Measurements from ENCODE around the gene GNAS-AS1. TPM values are rescaled to one million over a fixed set of nuclear protein-coding genes. Genes with fewer than 3 reads are reported as not detected.

Gene GNAS-AS1
- total and polyA plus RNA-seq, 2 donors (not counting 1 experiment from before 2014, with no cell fraction given), result 0.28 to 0.33 TPM

GRCh38 chr20:58794510-58795180 is 56.1 kb downstream of the GNAS-AS1 start:
- H3K9me3 ChIP-seq (ENCODE audit: control insufficient read depth, insufficient read depth, low read depth, low read length), result no peaks in the 10 kb centered on the region
- no peaks in the 10 kb centered on the region for H3K79me2 ChIP-seq (ENCODE audit: control insufficient read depth, insufficient read depth, low read length)
- no peak overlapping the region for H3K4me2 ChIP-seq (ENCODE audit: extremely low read depth, insufficient read depth, low read length)
- TF ChIP-seq, protein P1, sequence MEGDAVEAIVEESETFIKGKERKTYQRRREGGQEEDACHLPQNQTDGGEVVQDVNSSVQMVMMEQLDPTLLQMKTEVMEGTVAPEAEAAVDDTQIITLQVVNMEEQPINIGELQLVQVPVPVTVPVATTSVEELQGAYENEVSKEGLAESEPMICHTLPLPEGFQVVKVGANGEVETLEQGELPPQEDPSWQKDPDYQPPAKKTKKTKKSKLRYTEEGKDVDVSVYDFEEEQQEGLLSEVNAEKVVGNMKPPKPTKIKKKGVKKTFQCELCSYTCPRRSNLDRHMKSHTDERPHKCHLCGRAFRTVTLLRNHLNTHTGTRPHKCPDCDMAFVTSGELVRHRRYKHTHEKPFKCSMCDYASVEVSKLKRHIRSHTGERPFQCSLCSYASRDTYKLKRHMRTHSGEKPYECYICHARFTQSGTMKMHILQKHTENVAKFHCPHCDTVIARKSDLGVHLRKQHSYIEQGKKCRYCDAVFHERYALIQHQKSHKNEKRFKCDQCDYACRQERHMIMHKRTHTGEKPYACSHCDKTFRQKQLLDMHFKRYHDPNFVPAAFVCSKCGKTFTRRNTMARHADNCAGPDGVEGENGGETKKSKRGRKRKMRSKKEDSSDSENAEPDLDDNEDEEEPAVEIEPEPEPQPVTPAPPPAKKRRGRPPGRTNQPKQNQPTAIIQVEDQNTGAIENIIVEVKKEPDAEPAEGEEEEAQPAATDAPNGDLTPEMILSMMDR (conservative IDR thresholded peaks at IDR 0.05 in 1 of 2, IDR thresholded peaks at IDR 0.05 in 1 of 2; ENCODE audit: low read depth in 1 of 2, low read length in 2 of 2), result no peak
- no peak for TF ChIP-seq EZH2 (IDR thresholded peaks at IDR 0.05; ENCODE audit: low read length, missing control alignments)
- DNase-seq (ENCODE audit: low read depth in 2 of 2), result no peak
- H3K27me3 ChIP-seq (ENCODE audit: control insufficient read depth, insufficient read depth, low read length), result peaks cover 2% of the 10 kb centered on the region
- H3K36me3 ChIP-seq (ENCODE audit: control insufficient read depth, insufficient read depth, low read length), result no peaks in the 10 kb centered on the region
- no peak overlapping the region for H3K27ac ChIP-seq (ENCODE audit: insufficient read depth, low read length)
- no peak overlapping the region for H3K4me3 ChIP-seq (replicated peaks in 1 of 4; ENCODE audit: control extremely low read depth in 1 of 4, insufficient read depth in 1 of 4, low read depth in 3 of 4, low read length in 4 of 4)
- H4K20me1 ChIP-seq (ENCODE audit: control insufficient read depth, extremely low read depth, insufficient read depth, low read length), result no peaks in the 10 kb centered on the region
- no peak overlapping the region for H3K9ac ChIP-seq (ENCODE audit: insufficient read depth, low read length)
- H3K4me1 ChIP-seq (ENCODE audit: control insufficient read depth, extremely low read depth, insufficient read depth, low read length), result no peaks in the 10 kb centered on the region
- H2AFZ ChIP-seq (ENCODE audit: low read length), result no peak overlapping the region

GRCh38 chr20:58793512-58794420 is 56.9 kb downstream of the GNAS-AS1 start:
- Histone ChIP-seq H3K9ac (ENCODE audit: insufficient read depth, low read length) (no peak overlapping the region), H2AFZ (ENCODE audit: low read length) (no peak overlapping the region), H3K4me2 (ENCODE audit: extremely low read depth, insufficient read depth, low read length) (no peak overlapping the region), H3K9me3 (ENCODE audit: control insufficient read depth, insufficient read depth, low read depth, low read length) (no peaks in the 10 kb centered on the region), H3K4me3 (replicated peaks in 1 of 4; ENCODE audit: control extremely low read depth in 1 of 4, insufficient read depth in 1 of 4, low read depth in 3 of 4, low read length in 4 of 4) (no peak overlapping the region), H3K79me2 (ENCODE audit: control insufficient read depth, insufficient read depth, low read length) (no peaks in the 10 kb centered on the region), H3K27ac (ENCODE audit: insufficient read depth, low read length) (no peak overlapping the region), H4K20me1 (ENCODE audit: control insufficient read depth, extremely low read depth, insufficient read depth, low read length) (no peaks in the 10 kb centered on the region), H3K4me1 (ENCODE audit: control insufficient read depth, extremely low read depth, insufficient read depth, low read length) (no peaks in the 10 kb centered on the region), H3K27me3 (ENCODE audit: control insufficient read depth, insufficient read depth, low read length) (peaks cover 2% of the 10 kb centered on the region), H3K36me3 (ENCODE audit: control insufficient read depth, insufficient read depth, low read length) (no peaks in the 10 kb centered on the region)
- DNase-seq (ENCODE audit: low read depth in 2 of 2), result no peak
- no peak for TF ChIP-seq EZH2 (IDR thresholded peaks at IDR 0.05; ENCODE audit: low read length, missing control alignments)

GRCh38 chr20:58792426-58792825 is 58.3 kb downstream of the GNAS-AS1 start:
- Histone ChIP-seq H3K4me1 (ENCODE audit: control insufficient read depth, extremely low read depth, insufficient read depth, low read length) (no peaks in the 10 kb centered on the region), H3K79me2 (ENCODE audit: control insufficient read depth, insufficient read depth, low read length) (no peaks in the 10 kb centered on the region), H2AFZ (ENCODE audit: low read length) (no peak overlapping the region), H3K9ac (ENCODE audit: insufficient read depth, low read length) (no peak overlapping the region), H3K27me3 (ENCODE audit: control insufficient read depth, insufficient read depth, low read length) (peaks cover 9% of the 10 kb centered on the region), H3K27ac (ENCODE audit: insufficient read depth, low read length) (no peak overlapping the region), H3K36me3 (ENCODE audit: control insufficient read depth, insufficient read depth, low read length) (no peaks in the 10 kb centered on the region), H3K4me3 (replicated peaks in 1 of 4; ENCODE audit: control extremely low read depth in 1 of 4, insufficient read depth in 1 of 4, low read depth in 3 of 4, low read length in 4 of 4) (no peak overlapping the region), H3K4me2 (ENCODE audit: extremely low read depth, insufficient read depth, low read length) (no peak overlapping the region), H3K9me3 (ENCODE audit: control insufficient read depth, insufficient read depth, low read depth, low read length) (no peaks in the 10 kb centered on the region), H4K20me1 (ENCODE audit: control insufficient read depth, extremely low read depth, insufficient read depth, low read length) (no peaks in the 10 kb centered on the region)
- TF ChIP-seq EZH2 (IDR thresholded peaks at IDR 0.05; ENCODE audit: low read length, missing control alignments), result no peak
- TF ChIP-seq, protein P1 (conservative IDR thresholded peaks at IDR 0.05 in 1 of 2, IDR thresholded peaks at IDR 0.05 in 1 of 2; ENCODE audit: low read depth in 1 of 2, low read length in 2 of 2), result no peak
- no peak for DNase-seq (ENCODE audit: low read depth in 2 of 2)
